HEK293 (cell line): Measurements from ENCODE around the gene UBA3.

Experiments used
- CTCF ChIA-PET: fragments of 350-600 bp; formaldehyde crosslinking; extraction: SDS; loops from one replicate; lab custom pipeline; 2021; ENCODE audit warnings: antibody characterized with exemption; lab: Yijun Ruan, JAX
- POLR2A ChIA-PET: fragments of 300-600 bp; formaldehyde crosslinking; extraction: SDS; loops from one replicate; lab custom pipeline; 2020; ENCODE audit warnings: antibody characterized with exemption, inconsistent platforms; lab: Yijun Ruan, JAX
- H3K27ac ChIP-seq: fragments of 200-500 bp; sonication (Bioruptor generic); 2 replicates; pipeline ENCODE4 v1.5.1; 2014; ENCODE audit warnings: low read depth, low read length, control low read depth, inconsistent platforms; ENCODE audit errors: extremely low read depth
- H3K36me3 ChIP-seq, 2 experiments: fragments of 200-500 bp in 1 of 2; sonication (Bioruptor generic) in 1 of 2; 1 replicate in 1 of 2; 2 replicates in 1 of 2; pipeline ENCODE4 v1.5.1; 2014 to 2017; ENCODE audit warnings: inconsistent platforms in 2 of 2, low read length in 2 of 2; ENCODE audit not compliant: control insufficient read depth in 2 of 2, insufficient read depth in 1 of 2
- H3K4me1 ChIP-seq: fragments of 200-500 bp; sonication (Bioruptor generic); 2 replicates; pipeline ENCODE4 v1.5.1; 2014; ENCODE audit warnings: mild to moderate bottlenecking, low read length, inconsistent platforms; ENCODE audit not compliant: control insufficient read depth, insufficient read depth
- H3K4me3 ChIP-seq: 2 replicates; pipeline ENCODE4 v1.5.1; 2011; ENCODE audit warnings: low read depth, mild to moderate bottlenecking, control low read depth, low read length, moderate library complexity
- H3K9me3 ChIP-seq: fragments of 200-500 bp; sonication (Bioruptor generic); 2 replicates; pipeline ENCODE4 v1.5.1; 2014; ENCODE audit warnings: low read depth, low read length, inconsistent platforms; ENCODE audit not compliant: control insufficient read depth, insufficient read depth
- PRDM1 ChIP-seq: fragments of 450-650 bp; formaldehyde crosslinking; IDR thresholded peaks from 2 replicates; pipeline ENCODE4; 2016; ENCODE audit warnings: missing biosample characterization, missing genetic modification characterization
- SP2 ChIP-seq: fragments of 450-650 bp; formaldehyde crosslinking; IDR thresholded peaks from 2 replicates; pipeline ENCODE4 v1.5.1; 2016; ENCODE audit warnings: missing biosample characterization, missing genetic modification characterization
- SP7 ChIP-seq: fragments of 450-650 bp; formaldehyde crosslinking; IDR thresholded peaks from 2 replicates; pipeline ENCODE4 v1.5.1; 2016; ENCODE audit warnings: missing biosample characterization, missing genetic modification characterization
- ZBTB26 ChIP-seq: fragments of 450-650 bp; formaldehyde crosslinking; optimal IDR thresholded peaks from 2 replicates; pipeline ENCODE3; 2016; ENCODE audit warnings: missing biosample characterization, mild to moderate bottlenecking, missing genetic modification characterization
- ZNF132 ChIP-seq: fragments of 450-650 bp; formaldehyde crosslinking; IDR thresholded peaks from 2 replicates; pipeline ENCODE4 v1.5.1; 2017; ENCODE audit warnings: missing biosample characterization, missing genetic modification characterization, borderline replicate concordance
- ZNF19 ChIP-seq: fragments of 450-650 bp; formaldehyde crosslinking; IDR thresholded peaks from 2 replicates; pipeline ENCODE4; 2016; ENCODE audit warnings: missing biosample characterization, missing genetic modification characterization, low read depth
- ZNF221 ChIP-seq: fragments of 450-650 bp; formaldehyde crosslinking; IDR thresholded peaks from 2 replicates; pipeline ENCODE4 v1.5.1; 2017; ENCODE audit warnings: missing biosample characterization, missing genetic modification characterization, borderline replicate concordance
- ZNF24 ChIP-seq: fragments of 450-650 bp; formaldehyde crosslinking; IDR thresholded peaks from 2 replicates; pipeline ENCODE4 v1.5.1; 2016; ENCODE audit warnings: missing biosample characterization, missing genetic modification characterization
- ZNF274 ChIP-seq, 2 experiments: fragments of 200-500 bp in 1 of 2; fragments of 450-650 bp in 1 of 2; sonication (Bioruptor generic) in 1 of 2; formaldehyde crosslinking in 1 of 2; IDR thresholded peaks; 2 replicates each; pipeline versions ENCODE4 v1.5.1 to v1.6.1; 2014 to 2016; ENCODE audit warnings: borderline replicate concordance in 1 of 2, inconsistent platforms in 1 of 2, low read length in 1 of 2, missing biosample characterization in 1 of 2, missing genetic modification characterization in 1 of 2
- ZNF280C ChIP-seq: fragments of 450-650 bp; formaldehyde crosslinking; IDR thresholded peaks from 2 replicates; pipeline ENCODE4 v1.5.1; 2016; ENCODE audit warnings: missing biosample characterization, missing genetic modification characterization
- ZNF544 ChIP-seq: fragments of 450-650 bp; formaldehyde crosslinking; IDR thresholded peaks from 2 replicates; pipeline ENCODE4 v1.5.0; 2017; ENCODE audit warnings: missing biosample characterization, missing genetic modification characterization
- ZNF571 ChIP-seq: fragments of 450-650 bp; formaldehyde crosslinking; IDR thresholded peaks from 2 replicates; pipeline ENCODE4 v1.5.0; 2017; ENCODE audit warnings: missing biosample characterization, missing genetic modification characterization
- ZSCAN18 ChIP-seq: fragments of 450-650 bp; formaldehyde crosslinking; IDR thresholded peaks from 2 replicates; pipeline ENCODE4 v1.5.1; 2016; ENCODE audit warnings: missing biosample characterization, missing genetic modification characterization
- TF ChIP-seq, protein P1 (sequence below): fragments of 450-650 bp; formaldehyde crosslinking; IDR thresholded peaks from 2 replicates; pipeline ENCODE4; 2016; ENCODE audit warnings: missing biosample characterization, missing genetic modification characterization
- TF ChIP-seq, protein P2 (sequence below): fragments of 450-650 bp; formaldehyde crosslinking; IDR thresholded peaks from 2 replicates; pipeline ENCODE4 v1.5.1; 2016; ENCODE audit warnings: missing biosample characterization, missing genetic modification characterization, borderline replicate concordance
- TF ChIP-seq, protein P3 (sequence below): fragments of 450-650 bp; formaldehyde crosslinking; IDR thresholded peaks from 2 replicates; pipeline ENCODE4 v1.5.1; 2016; ENCODE audit warnings: missing biosample characterization, missing genetic modification characterization

The UBA3 gene

GRCh38 chr3:69032142-69032541 lies 48.0 kb downstream of the UBA3 start:
- TF ChIP-seq, protein P1, sequence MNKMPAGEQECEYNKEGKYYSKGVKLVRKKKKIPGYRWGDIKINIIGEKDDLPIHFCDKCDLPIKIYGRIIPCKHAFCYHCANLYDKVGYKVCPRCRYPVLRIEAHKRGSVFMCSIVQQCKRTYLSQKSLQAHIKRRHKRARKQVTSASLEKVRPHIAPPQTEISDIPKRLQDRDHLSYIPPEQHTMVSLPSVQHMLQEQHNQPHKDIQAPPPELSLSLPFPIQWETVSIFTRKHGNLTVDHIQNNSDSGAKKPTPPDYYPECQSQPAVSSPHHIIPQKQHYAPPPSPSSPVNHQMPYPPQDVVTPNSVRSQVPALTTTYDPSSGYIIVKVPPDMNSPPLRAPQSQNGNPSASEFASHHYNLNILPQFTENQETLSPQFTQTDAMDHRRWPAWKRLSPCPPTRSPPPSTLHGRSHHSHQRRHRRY (tag by site-specific recombination): no peak
- TF ChIP-seq, protein P2, sequence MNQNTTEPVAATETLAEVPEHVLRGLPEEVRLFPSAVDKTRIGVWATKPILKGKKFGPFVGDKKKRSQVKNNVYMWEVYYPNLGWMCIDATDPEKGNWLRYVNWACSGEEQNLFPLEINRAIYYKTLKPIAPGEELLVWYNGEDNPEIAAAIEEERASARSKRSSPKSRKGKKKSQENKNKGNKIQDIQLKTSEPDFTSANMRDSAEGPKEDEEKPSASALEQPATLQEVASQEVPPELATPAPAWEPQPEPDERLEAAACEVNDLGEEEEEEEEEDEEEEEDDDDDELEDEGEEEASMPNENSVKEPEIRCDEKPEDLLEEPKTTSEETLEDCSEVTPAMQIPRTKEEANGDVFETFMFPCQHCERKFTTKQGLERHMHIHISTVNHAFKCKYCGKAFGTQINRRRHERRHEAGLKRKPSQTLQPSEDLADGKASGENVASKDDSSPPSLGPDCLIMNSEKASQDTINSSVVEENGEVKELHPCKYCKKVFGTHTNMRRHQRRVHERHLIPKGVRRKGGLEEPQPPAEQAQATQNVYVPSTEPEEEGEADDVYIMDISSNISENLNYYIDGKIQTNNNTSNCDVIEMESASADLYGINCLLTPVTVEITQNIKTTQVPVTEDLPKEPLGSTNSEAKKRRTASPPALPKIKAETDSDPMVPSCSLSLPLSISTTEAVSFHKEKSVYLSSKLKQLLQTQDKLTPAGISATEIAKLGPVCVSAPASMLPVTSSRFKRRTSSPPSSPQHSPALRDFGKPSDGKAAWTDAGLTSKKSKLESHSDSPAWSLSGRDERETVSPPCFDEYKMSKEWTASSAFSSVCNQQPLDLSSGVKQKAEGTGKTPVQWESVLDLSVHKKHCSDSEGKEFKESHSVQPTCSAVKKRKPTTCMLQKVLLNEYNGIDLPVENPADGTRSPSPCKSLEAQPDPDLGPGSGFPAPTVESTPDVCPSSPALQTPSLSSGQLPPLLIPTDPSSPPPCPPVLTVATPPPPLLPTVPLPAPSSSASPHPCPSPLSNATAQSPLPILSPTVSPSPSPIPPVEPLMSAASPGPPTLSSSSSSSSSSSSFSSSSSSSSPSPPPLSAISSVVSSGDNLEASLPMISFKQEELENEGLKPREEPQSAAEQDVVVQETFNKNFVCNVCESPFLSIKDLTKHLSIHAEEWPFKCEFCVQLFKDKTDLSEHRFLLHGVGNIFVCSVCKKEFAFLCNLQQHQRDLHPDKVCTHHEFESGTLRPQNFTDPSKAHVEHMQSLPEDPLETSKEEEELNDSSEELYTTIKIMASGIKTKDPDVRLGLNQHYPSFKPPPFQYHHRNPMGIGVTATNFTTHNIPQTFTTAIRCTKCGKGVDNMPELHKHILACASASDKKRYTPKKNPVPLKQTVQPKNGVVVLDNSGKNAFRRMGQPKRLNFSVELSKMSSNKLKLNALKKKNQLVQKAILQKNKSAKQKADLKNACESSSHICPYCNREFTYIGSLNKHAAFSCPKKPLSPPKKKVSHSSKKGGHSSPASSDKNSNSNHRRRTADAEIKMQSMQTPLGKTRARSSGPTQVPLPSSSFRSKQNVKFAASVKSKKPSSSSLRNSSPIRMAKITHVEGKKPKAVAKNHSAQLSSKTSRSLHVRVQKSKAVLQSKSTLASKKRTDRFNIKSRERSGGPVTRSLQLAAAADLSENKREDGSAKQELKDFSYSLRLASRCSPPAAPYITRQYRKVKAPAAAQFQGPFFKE: no peak
- TF ChIP-seq ZNF280C (tag by site-specific recombination): no peak
- no peak for TF ChIP-seq ZNF19
- TF ChIP-seq ZNF274 (IDR thresholded peaks at IDR 0.05; ENCODE audit: low read length): no peak
- no peak for TF ChIP-seq ZNF274 (tag by site-specific recombination; IDR thresholded peaks at IDR 0.05; ENCODE audit: borderline replicate concordance)
- no peak for TF ChIP-seq ZNF24 (tag by site-specific recombination)
- no peak for TF ChIP-seq PRDM1 (tag by site-specific recombination)
- CTCF ChIA-PET: no interaction called here
- POLR2A ChIA-PET: no interaction called here
- Histone ChIP-seq H3K4me3 (no peak overlapping the region), H3K36me3 (peaks cover 14 to 79% of the 10 kb centered on the region in 2 experiments), H3K9me3 (no peaks in the 10 kb centered on the region), H3K27ac (no peak overlapping the region), H3K4me1 (no peaks in the 10 kb centered on the region)

DNA sequence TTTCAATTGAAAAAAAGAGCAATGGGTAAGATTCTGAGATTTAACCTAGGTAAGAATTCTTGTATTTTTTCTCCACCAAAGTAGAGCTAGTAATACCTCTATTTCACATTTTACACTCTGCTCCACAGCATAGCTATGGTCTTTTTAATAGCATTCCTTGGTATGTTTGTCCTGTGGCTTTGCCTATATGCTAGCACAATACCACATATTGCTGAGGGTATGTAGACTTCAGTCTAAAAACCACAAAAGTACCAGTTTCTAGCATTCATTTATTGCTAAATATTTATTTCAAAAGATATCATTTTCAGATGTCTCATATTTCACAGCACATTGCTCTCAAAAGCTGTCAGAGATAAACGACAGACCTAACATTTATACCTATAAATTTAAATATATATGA lies 48.5 kb downstream of the UBA3 start:
- no peaks in the 10 kb centered on the region for H3K4me1 ChIP-seq
- no peak overlapping the region for H3K27ac ChIP-seq
- H3K36me3 ChIP-seq: peaks cover 19 to 78% of the 10 kb centered on the region in 2 experiments
- TF ChIP-seq ZNF544 (tag by site-specific recombination) (no peak), ZNF571 (no peak), ZSCAN18 (tag by site-specific recombination) (no peak), SP7 (tag by site-specific recombination) (no peak), SP2 (tag by site-specific recombination) (no peak), ZNF132 (tag by site-specific recombination) (no peak), PRDM1 (tag by site-specific recombination) (no peak), ZBTB26 (tag by site-specific recombination) (no peak), ZNF221 (no peak)
- TF ChIP-seq, protein P3, sequence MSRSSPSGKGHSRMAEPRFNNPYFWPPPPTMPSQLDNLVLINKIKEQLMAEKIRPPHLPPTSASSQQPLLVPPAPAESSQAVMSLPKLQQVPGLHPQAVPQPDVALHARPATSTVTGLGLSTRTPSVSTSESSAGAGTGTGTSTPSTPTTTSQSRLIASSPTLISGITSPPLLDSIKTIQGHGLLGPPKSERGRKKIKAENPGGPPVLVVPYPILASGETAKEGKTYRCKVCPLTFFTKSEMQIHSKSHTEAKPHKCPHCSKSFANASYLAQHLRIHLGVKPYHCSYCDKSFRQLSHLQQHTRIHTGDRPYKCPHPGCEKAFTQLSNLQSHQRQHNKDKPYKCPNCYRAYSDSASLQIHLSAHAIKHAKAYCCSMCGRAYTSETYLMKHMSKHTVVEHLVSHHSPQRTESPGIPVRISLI (tag by site-specific recombination): no peak
- H3K4me3 ChIP-seq: no peak overlapping the region
- CTCF ChIA-PET: interaction anchor here (0.6 kb wide), 1 partner anchor 161 kb away, joined by 3 read pairs; no protein-coding TSS in a partner anchor
- POLR2A ChIA-PET: no interaction called here
- no peaks in the 10 kb centered on the region for H3K9me3 ChIP-seq
